ENCODE measurements around the gene CILP2.

Gene CILP2, protein sequence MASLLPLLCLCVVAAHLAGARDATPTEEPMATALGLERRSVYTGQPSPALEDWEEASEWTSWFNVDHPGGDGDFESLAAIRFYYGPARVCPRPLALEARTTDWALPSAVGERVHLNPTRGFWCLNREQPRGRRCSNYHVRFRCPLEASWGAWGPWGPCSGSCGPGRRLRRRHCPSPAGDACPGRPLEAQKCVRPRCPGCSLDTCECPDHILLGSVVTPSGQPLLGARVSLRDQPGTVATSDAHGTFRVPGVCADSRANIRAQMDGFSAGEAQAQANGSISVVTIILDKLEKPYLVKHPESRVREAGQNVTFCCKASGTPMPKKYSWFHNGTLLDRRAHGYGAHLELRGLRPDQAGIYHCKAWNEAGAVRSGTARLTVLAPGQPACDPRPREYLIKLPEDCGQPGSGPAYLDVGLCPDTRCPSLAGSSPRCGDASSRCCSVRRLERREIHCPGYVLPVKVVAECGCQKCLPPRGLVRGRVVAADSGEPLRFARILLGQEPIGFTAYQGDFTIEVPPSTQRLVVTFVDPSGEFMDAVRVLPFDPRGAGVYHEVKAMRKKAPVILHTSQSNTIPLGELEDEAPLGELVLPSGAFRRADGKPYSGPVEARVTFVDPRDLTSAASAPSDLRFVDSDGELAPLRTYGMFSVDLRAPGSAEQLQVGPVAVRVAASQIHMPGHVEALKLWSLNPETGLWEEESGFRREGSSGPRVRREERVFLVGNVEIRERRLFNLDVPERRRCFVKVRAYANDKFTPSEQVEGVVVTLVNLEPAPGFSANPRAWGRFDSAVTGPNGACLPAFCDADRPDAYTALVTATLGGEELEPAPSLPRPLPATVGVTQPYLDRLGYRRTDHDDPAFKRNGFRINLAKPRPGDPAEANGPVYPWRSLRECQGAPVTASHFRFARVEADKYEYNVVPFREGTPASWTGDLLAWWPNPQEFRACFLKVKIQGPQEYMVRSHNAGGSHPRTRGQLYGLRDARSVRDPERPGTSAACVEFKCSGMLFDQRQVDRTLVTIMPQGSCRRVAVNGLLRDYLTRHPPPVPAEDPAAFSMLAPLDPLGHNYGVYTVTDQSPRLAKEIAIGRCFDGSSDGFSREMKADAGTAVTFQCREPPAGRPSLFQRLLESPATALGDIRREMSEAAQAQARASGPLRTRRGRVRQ

DNA sequence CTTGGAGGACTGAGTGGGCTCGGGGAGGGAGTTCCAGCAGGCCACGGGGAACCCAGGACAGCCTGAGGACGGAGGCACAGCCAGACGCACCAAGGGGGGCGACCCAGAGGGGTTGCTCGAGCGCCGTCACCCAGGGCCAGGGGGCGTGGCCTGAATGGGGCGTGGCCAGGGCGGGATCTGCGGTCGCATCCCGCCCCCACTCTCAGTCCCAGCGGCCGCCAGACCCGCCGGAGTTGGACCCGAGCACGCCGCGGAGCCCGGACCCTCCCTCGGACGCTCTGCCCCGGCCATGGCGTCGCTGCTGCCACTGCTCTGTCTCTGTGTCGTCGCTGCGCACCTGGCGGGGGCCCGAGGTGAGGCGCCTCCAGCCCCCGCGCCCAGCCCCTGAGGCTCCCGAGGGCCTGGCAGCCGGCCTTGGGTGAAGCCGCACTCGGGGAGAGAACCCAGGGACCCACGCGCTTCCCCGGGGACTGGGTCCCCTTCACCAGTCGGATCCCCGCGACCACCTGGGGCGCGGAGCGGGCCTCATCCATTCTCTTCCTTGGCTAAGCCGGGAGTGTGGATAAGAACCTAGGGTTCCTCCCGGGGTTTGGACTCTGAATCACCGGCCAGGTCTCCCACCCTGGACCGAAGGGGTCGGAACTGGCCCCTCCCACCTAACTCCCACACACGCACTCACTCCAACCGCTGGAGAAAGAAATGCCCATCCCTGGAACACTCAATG lies at the start of gene CILP2:
Gene CILP2 (plus strand): TSS at position 205 of the 724 bp plus-strand sequence. CDS start 85 bp downstream, at position 290.
- DNase-seq (ENCODE audit: low spot score): no peak

GRCh38 chr19:19488875-19489690 lies 49.0 kb upstream of the CILP2 start:
- DNase-seq (ENCODE audit: low spot score): peak; percentile 53

DNA sequence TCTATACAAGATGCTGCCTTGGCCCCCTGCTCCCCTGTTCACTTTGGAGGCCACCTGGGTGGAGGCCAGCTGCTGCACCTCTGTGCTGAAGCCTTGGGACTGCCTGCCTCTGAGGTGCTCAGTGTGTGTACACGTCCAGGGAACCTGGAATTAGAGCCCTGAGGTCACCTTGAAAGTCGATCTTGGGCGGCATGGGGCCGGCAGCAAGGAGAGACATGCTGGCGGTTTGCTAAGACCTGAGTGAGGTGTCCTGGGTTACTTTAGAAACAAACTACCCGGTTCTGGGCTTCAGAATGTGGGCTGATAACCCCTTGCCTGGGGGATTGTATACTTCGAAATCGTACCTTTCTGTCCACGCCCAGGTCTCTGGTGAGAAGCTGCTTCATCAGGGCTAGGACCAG lies 48.3 kb upstream of the CILP2 start:
- DNase-seq (ENCODE audit: low spot score): no peak

DNA sequence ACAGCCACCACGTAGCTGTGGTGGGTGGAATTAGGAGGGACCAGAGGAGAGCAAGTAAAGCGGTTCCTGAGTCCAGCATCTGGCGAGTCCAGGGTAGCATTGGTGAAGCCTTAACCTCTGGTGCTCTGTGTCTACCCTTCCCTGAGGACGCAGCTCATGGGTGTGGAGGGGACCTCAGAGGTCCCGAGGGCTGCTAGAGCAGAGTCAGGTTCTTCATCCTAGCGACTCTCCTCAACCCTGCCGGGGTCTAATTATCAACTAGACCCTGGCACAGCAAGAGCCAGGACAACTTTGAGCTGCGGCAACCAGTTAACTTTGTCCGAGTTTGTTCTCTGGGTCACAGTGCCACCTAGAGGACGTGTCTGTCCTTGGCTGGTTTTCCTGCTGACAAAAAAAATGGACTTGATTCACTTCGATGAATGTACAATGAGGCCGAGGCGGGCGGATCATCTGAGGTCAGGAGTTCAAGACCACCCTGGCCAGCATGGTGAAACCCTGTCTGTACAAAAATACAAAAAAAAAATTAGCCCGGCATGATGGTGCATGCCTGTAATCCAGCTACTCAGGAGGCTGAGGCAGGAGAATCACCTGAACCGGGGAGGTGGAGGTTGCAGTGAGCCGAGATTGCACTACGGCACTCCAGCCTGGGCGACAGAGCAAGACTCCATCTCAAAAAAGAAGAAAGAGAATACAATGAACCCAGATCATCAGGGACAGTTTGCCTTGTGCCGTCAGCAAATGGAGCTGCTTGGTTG lies 47.7 kb upstream of the CILP2 start:
- DNase-seq (ENCODE audit: low spot score): peak; percentile 98

DNA sequence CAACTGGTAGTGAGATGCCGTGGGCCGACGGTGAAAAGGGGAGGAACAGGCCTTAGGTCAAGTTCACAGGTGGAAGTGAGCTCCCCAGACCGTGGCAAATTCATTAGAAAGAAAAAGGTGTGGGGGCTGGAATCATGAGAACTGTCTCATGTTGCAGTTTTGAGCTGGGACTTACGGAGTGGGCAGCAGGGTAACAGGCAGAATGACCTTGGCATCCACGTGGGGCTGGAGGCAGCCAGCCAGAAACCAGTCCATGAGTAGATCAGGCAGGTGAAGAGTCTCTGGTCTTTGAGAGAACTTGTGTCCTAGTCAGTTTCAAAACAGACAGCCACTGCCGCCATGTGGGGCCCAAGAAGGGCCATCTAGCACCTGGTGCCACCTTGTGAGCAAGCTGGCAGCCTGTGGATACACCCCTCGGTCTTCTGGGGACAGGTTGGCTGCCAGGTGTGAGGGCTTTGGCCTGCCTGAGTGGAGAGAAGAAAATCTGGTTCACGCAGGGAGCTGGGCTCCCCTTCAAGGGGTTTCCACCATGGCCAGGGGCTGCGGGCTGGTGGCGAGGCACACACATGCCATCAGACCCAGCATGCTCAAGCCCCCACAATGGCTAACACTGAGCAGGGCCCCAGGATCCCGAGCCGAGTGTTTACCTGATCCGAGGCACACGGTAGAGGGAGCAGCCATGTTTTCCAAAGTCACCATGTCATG lies 46.6 kb upstream of the CILP2 start:
- DNase-seq (ENCODE audit: low spot score): no peak

- DNase-seq (ENCODE audit: low spot score): no peak
Observed at GRCh38 chr19:19492026-19492610, 45.9 kb upstream of the CILP2 start.

DNA sequence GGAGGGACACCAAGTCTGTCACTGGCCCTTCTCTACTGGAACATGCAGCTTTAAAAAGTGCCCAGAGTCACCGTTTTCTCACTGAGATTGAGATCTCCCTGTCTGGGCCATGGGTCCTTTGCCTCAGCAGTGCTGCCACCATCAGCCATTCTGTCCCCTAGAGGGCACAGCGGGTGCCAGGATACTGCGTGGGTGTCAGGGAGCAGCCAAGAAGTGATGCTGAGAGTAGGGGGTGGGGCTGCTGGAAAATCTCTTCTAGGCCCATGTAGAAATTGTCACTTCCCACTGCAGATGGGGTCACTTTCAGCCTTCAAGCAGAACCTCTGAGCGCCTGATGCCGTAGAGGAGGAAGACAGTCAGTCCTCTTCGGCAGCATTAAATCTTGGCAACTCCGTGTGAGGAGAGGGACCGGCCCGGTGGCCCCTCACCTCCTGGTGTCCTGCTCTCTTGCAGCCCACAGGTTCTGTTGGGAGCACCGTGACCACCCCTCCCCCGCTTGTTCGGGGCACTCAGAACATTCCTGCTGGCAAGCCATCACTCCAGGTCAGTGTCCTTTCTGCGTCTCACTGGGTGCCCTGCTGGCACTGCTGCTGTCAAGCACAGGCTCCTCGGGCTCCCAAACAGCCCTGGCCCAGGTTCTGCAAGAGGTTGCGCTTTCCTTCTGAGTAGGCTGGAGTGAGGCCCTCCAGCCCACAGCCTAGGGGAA lies 44.1 kb upstream of the CILP2 start:
- DNase-seq (ENCODE audit: low spot score): no peak

DNA sequence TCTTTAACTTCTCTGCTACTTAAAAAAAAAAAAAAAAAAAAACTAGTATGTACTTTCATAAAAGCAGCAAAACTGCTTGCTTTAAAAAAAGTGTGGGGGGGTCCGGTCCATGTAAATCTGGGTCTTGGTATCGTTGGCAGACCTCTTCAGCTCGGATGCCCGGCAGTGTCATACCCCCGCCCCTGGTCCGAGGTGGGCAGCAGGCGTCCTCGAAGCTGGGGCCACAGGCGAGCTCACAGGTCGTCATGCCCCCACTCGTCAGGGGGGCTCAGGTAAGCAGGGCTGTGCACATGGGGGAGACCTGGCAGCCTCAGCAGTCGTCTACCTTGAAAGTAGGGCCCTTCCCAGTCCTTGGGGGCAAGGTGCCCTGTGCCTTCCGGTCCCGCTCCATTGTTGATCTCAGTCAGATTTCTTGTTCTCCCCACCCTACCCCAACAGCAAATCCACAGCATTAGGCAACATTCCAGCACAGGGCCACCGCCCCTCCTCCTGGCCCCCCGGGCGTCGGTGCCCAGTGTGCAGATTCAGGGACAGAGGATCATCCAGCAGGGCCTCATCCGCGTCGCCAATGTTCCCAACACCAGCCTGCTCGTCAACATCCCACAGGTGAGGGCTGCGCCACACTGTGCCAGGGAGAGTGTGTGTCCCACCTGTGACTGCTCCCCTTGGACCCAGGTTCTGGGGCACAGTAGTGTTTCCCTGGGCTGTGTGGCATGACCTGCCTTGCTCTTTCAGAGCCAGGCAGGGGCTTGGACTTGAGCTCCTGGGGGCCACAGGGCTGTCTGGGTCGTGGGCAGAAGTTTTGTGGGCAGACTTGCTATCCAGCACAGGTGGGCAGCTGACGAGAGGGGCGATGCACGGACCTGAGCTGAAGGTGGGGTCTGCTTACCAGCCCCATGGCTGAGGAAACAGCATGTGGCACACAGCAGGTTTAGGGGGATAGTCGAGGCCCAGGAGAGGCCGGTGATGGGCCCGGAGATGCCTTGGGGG lies 42.2 kb upstream of the CILP2 start:
- no peak for DNase-seq (ENCODE audit: low spot score)

- DNase-seq (ENCODE audit: low spot score): no peak
Observed at GRCh38 chr19:19498255-19498991, 39.6 kb upstream of the CILP2 start.

DNA sequence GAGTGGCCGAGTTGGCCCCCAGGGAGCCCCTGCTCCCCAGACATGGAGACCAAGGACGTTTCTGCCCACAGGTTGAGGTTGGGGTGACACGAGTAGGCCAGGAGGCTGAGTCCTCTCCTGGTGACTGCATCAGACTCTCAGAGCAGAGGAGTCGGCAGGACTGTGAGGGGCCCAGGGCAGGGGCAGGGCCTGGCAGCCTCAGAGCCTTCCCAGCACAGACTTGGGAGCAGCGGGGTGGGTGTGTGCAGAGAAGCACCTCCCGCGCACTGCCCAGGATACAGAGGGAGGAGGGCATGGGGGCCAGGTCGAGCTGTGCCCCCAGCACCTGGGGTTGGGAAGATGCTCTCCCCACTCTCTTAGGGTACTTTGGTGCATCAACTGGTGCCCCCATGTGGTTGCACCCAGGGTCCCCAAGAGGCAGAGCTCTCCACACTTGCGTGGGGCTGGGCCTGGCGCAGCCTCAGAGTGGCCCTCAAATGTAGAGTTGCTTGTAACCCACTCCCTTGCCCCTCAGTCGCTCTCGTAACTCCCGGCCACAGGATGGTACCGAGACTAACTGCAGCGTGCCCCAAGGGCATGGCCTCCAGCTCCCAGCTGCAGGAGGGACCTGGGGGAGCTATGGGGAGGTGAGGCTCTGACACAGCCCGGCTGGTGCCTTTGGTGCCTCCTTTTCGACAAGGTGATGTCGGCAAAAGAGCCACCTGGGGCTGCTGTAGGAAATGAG lies 38.6 kb upstream of the CILP2 start:
- DNase-seq (ENCODE audit: low spot score): no peak

- DNase-seq (ENCODE audit: low spot score): no peak
Observed at GRCh38 chr19:19500975-19501644, 37.0 kb upstream of the CILP2 start.

- DNase-seq (ENCODE audit: low spot score): no peak
Observed at GRCh38 chr19:19501798-19502197, 36.3 kb upstream of the CILP2 start.

DNA sequence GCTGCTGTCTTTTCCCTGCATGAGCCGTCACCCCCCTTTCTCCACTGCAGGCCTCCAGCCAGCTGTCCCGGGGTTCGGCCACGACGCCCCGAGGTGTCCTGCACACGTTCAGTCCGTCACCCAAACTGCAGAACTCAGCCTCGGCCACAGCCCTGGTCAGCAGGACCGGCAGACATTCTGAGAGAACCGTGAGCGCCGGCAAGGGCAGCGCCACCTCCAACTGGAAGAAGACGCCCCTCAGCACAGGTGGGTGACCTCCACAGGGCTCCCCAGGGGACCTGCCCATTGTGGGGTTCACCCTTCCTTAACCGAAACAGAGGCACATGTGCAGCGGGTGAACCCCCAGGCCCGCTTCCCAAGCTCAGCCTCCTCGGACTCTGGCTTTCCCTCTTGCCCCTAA lies 35.8 kb upstream of the CILP2 start:
- no peak for DNase-seq (ENCODE audit: low spot score)

DNA sequence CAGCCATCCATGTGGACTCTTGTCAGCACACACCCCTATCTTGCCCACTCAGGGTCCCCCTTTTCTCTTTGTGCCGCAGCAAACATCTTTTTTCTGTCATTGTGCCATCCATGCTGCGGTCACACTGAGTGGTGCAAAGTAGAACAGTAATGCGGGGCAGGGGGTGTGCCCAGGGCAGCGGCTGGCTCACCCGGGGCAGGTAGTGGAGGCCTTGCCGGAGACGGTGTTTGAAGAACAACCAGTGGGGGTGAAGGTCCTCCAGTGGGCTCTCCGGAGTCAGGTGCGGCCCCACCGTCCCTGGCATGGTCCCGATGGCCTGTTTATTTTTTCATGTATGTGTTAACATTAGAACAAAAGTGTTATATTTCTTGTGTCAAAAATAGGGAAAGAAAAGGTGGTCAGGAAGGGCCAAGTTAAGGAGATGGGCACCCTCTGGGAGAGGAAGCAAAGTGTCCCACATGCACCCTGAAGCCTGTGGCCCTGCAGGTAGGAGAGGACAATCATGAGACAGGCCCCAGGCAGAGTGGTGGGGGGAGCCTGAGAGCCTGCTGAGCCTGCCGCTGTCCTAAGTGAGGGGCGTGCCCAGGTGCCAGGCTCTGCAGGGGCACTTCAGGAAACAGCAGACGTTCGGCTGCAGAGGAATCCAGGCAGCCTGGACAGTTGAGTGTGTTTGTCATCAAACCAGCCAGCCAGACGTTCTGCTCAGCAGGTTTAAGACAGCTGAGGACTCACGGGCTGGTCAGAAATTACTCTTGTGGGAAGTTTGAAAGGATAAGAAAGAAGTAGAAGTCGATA lies 35.1 kb upstream of the CILP2 start:
- no peak for DNase-seq (ENCODE audit: low spot score)
